ENCODE data around the gene GATA5. TPM values are rescaled to one million over a fixed set of nuclear protein-coding genes. Genes with fewer than 3 reads are reported as not detected.

The GATA5 gene
- polyA plus RNA-seq (not detected in 2 replicates), polyA minus RNA-seq (not detected in 2 replicates)

DNA sequence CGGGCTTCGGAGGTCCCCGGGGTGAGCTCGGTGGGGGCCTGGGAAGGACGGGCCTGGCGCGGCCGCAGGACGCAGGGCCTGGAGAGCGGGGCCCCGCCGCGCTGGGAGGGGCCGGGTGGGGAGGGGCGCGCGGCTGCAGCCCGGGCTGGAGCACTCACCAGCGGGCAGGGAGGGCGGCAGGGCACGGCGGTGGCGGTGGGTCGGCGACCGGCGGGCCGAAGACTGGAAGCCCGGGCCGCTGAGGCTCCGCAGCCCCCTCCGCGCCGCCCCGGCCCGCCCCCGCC is at the start of gene GATA5:
GATA5 (minus strand) TSS at position 224 of the 284 bp plus-strand sequence. CDS start 474 bp downstream, outside the sequence.
- Histone ChIP-seq H3K79me2 (replicated peaks; ENCODE audit: insufficient read depth, low read length) (no peaks in the 10 kb centered on the region), H3K9ac (ENCODE audit: low read length) (no peak within 1 kb of the TSS), H2AFZ (ENCODE audit: low read depth, low read length) (no peak within 1 kb of the TSS), H3K4me2 (ENCODE audit: low read length) (no peak within 1 kb of the TSS), H3K27me3 (ENCODE audit: insufficient read depth, low read depth, low read length) (peaks cover 79% of the 10 kb centered on the region), H3K27ac (ENCODE audit: low read length) (no peak within 1 kb of the TSS), H4K20me1 (ENCODE audit: insufficient read depth) (no peaks in the 10 kb centered on the region), H3K9me3 (ENCODE audit: low read length) (no peaks in the 10 kb centered on the region), H3K9me2 (ENCODE audit: insufficient read depth, low read length) (no peaks in the 10 kb centered on the region), H3K4me3 (ENCODE audit: low read length) (peak within 1 kb of the TSS; percentile 13), H3F3A (ENCODE audit: insufficient read depth, low read length, poor library complexity, severe bottlenecking) (no peaks in the 10 kb centered on the region), H3K36me3 (ENCODE audit: insufficient read depth, low read length) (no peaks in the 10 kb centered on the region)
- TF ChIP-seq, protein P1, sequence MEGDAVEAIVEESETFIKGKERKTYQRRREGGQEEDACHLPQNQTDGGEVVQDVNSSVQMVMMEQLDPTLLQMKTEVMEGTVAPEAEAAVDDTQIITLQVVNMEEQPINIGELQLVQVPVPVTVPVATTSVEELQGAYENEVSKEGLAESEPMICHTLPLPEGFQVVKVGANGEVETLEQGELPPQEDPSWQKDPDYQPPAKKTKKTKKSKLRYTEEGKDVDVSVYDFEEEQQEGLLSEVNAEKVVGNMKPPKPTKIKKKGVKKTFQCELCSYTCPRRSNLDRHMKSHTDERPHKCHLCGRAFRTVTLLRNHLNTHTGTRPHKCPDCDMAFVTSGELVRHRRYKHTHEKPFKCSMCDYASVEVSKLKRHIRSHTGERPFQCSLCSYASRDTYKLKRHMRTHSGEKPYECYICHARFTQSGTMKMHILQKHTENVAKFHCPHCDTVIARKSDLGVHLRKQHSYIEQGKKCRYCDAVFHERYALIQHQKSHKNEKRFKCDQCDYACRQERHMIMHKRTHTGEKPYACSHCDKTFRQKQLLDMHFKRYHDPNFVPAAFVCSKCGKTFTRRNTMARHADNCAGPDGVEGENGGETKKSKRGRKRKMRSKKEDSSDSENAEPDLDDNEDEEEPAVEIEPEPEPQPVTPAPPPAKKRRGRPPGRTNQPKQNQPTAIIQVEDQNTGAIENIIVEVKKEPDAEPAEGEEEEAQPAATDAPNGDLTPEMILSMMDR (IDR thresholded peaks at IDR 0.05; ENCODE audit: poor library complexity, severe bottlenecking): no peak
- no peak for TF ChIP-seq REST (IDR thresholded peaks at IDR 0.05; ENCODE audit: borderline replicate concordance)

- Histone ChIP-seq H3F3A (ENCODE audit: insufficient read depth, low read length, poor library complexity, severe bottlenecking) (no peaks in the 10 kb centered on the region), H3K4me3 (ENCODE audit: low read length) (no peak overlapping the region), H2AFZ (ENCODE audit: low read depth, low read length) (no peak overlapping the region), H3K27ac (ENCODE audit: low read length) (no peak overlapping the region), H3K9ac (ENCODE audit: low read length) (no peak overlapping the region), H3K4me2 (ENCODE audit: low read length) (no peak overlapping the region), H3K36me3 (ENCODE audit: insufficient read depth, low read length) (no peaks in the 10 kb centered on the region), H3K79me2 (replicated peaks; ENCODE audit: insufficient read depth, low read length) (no peaks in the 10 kb centered on the region), H3K9me2 (ENCODE audit: insufficient read depth, low read length) (no peaks in the 10 kb centered on the region), H4K20me1 (ENCODE audit: insufficient read depth) (no peaks in the 10 kb centered on the region), H3K27me3 (ENCODE audit: insufficient read depth, low read depth, low read length) (no peaks in the 10 kb centered on the region), H3K9me3 (ENCODE audit: low read length) (no peaks in the 10 kb centered on the region)
- TF ChIP-seq REST (IDR thresholded peaks at IDR 0.05; ENCODE audit: borderline replicate concordance): no peak
- TF ChIP-seq SMC3 (conservative IDR thresholded peaks at IDR 0.05; ENCODE audit: poor library complexity): no peak
- TF ChIP-seq, protein P1 (IDR thresholded peaks at IDR 0.05; ENCODE audit: poor library complexity, severe bottlenecking): no peak
- TF ChIP-seq EP300 (conservative IDR thresholded peaks at IDR 0.05; ENCODE audit: poor library complexity, severe bottlenecking): no peak
Observed at GRCh38 chr20:62525014-62525413, 49.2 kb upstream of the GATA5 start.
